Measurements from ENCODE around the gene KAT8. TPM values are rescaled to one million over a fixed set of nuclear protein-coding genes. Genes with fewer than 3 reads are reported as not detected.
A peak's percentile ranks its signal among the peaks of the same experiment; 100 is the strongest.
"Not testable (repeated sequence)": the region's sequence is repeated elsewhere in the genome, so short reads cannot be mapped to it uniquely, and the experiment has no call there.

KAT8 gene
- total RNA-seq, 2 donors from 2014 or later, result 58.0 to 64.3 TPM

- Histone ChIP-seq H3K4me3 (no peak overlapping the region), H3K27ac (no peak overlapping the region), H3K9me3 (no peaks in the 10 kb centered on the region), H3K27me3 (no peaks in the 10 kb centered on the region), H3K4me1 (peaks cover 0 to 43% of the 10 kb centered on the region in 2 donors), H3K36me3 (no peaks in the 10 kb centered on the region)
- TF ChIP-seq CTCF (IDR thresholded peaks at IDR 0.05), result no peak
- DNase-seq (ENCODE audit: low spot score), result peak; percentile 79
These were observed 21.4 kb downstream of the KAT8 start for GRCh38 chr16:31138621-31139578.

- Histone ChIP-seq H3K27ac (peak overlapping the region in 1 of 2 donors; percentile 70), H3K4me1 (peaks cover 0 to 30% of the 10 kb centered on the region in 2 donors)
- H3K36me3 ChIP-seq; H3K27me3 ChIP-seq; H3K9me3 ChIP-seq; DNase-seq (ENCODE audit: low spot score); H3K4me3 ChIP-seq: not testable (repeated sequence)
These were observed 23.6 kb downstream of the KAT8 start for GRCh38 chr16:31141071-31141469.

GRCh38 chr16:31141489-31142108, 24.1 kb downstream of the KAT8 start:
- Histone ChIP-seq H3K4me3 (peak overlapping the region in 1 of 2 donors; percentile 60), H3K9me3 (no peaks in the 10 kb centered on the region), H3K27ac (peak overlapping the region; percentile 70 to 75), H3K4me1 (peaks cover 0 to 30% of the 10 kb centered on the region in 2 donors), H3K36me3 (no peaks in the 10 kb centered on the region), H3K27me3 (no peaks in the 10 kb centered on the region)
- no peak for TF ChIP-seq CTCF (IDR thresholded peaks at IDR 0.05)
- DNase-seq (ENCODE audit: low spot score), result no peak

GRCh38 chr16:31142109-31143010, 24.9 kb downstream of the KAT8 start:
- no peaks in the 10 kb centered on the region for H3K9me3 ChIP-seq
- H3K4me3 ChIP-seq, result peak overlapping the region; percentile 45 to 60
- H3K4me1 ChIP-seq, result peaks cover 0 to 30% of the 10 kb centered on the region in 2 donors
- TF ChIP-seq CTCF (IDR thresholded peaks at IDR 0.05), result peak; percentile 98 to 99
- H3K27me3 ChIP-seq, result no peaks in the 10 kb centered on the region
- DNase-seq (ENCODE audit: low spot score), result peak; percentile 98
- peak overlapping the region; percentile 70 to 75 for H3K27ac ChIP-seq
- no peaks in the 10 kb centered on the region for H3K36me3 ChIP-seq

- Histone ChIP-seq H3K4me1 (peaks cover 0 to 32% of the 10 kb centered on the region in 2 donors), H3K27ac (peak overlapping the region; percentile 62 to 70), H3K4me3 (peak overlapping the region in 1 of 2 donors; percentile 60), H3K36me3 (no peaks in the 10 kb centered on the region), H3K9me3 (no peaks in the 10 kb centered on the region), H3K27me3 (peaks cover 0 to 3% of the 10 kb centered on the region in 2 donors)
- TF ChIP-seq CTCF (IDR thresholded peaks at IDR 0.05), result no peak
- no peak for DNase-seq (ENCODE audit: low spot score)
These were observed 25.7 kb downstream of the KAT8 start for GRCh38 chr16:31143011-31143693.
